ENCODE results near the gene AP5B1.

Gene AP5B1

GRCh38 chr11:65791719-65792213 lies 11.0 kb upstream of the AP5B1 start:
- TF ChIP-seq, protein P1, sequence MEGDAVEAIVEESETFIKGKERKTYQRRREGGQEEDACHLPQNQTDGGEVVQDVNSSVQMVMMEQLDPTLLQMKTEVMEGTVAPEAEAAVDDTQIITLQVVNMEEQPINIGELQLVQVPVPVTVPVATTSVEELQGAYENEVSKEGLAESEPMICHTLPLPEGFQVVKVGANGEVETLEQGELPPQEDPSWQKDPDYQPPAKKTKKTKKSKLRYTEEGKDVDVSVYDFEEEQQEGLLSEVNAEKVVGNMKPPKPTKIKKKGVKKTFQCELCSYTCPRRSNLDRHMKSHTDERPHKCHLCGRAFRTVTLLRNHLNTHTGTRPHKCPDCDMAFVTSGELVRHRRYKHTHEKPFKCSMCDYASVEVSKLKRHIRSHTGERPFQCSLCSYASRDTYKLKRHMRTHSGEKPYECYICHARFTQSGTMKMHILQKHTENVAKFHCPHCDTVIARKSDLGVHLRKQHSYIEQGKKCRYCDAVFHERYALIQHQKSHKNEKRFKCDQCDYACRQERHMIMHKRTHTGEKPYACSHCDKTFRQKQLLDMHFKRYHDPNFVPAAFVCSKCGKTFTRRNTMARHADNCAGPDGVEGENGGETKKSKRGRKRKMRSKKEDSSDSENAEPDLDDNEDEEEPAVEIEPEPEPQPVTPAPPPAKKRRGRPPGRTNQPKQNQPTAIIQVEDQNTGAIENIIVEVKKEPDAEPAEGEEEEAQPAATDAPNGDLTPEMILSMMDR (IDR thresholded peaks at IDR 0.05; ENCODE audit: extremely low read depth, missing control alignments): no peak
- peak; percentile 84 for DNase-seq (ENCODE audit: low spot score)

DNA sequence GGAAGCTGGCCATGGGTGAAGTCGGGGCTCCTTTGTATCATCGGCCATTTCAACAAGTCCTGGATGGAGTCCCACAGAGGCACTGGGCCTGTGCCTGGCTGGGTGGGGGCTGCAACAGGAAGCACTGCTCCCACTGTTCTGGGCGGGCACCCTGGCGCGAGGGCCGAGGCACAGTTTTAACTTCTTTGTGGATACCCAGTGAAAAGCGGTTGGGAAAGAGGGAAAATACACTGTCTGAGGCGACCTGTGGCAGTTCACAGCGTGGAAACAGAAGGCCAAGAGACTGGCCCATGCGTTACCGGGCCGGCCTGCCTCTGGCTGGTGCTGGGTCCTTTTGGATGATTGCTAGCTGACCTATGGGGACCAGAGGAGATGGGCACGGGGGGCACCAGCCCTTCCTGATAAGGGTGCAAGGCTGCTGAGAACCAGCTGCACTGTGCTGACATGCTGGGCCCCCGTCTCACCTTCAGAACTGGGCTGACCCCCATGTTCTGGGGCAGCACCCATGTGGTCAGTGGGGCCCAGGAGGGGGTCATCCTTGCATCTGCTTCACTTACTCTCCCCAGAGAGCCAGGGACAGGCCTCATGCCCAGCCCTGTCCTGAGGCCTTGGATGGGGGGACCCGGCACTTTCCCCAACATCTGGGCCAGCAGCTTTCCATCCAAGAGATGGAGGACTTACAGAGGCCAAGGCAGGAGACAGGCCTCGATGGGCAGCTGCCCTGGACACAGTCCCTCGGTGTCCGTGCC lies 10.3 kb upstream of the AP5B1 start:
- TF ChIP-seq, protein P1 (IDR thresholded peaks at IDR 0.05; ENCODE audit: extremely low read depth, missing control alignments): no peak
- no peak for DNase-seq (ENCODE audit: low spot score)

DNA sequence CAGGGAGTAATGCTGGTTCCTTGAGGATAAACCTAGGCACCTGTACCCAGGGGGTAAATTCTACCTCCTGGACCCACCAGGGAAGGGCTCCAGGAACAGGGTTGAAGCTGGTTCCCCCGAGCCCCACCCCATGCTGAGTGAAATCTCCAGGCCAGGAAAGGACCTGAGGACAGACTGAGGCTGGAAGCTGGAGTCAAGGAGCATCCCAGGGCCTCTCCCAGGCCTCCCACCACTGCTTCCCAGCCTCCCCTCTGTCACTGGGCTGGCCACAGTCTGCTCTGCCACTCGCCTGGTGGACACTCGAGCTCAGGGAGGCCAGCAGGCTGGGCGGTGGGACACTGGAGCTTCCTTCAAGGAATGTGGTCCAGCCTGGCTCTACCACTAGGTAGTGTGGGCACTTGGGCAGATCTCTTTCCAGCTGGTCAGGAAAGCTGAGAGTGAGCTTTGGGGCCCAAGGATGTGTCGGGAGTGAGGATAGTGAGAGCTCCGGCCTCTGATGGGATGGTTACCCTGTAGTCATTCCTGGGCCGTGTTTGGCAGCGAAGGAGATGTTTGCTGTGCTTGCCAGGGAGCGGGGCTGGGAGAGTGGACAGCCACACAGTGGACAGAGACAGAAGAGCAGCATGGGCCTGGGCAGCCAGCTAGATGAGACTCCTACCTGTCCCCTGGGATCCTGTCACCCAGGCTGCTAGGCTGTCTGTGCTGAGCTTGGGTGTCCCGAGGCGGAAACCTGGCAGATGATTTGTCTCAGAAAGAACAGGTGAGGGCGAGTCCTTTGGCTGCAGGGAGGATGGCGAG lies 9.5 kb upstream of the AP5B1 start:
- no peak for DNase-seq (ENCODE audit: low spot score)
- TF ChIP-seq, protein P1 (IDR thresholded peaks at IDR 0.05; ENCODE audit: extremely low read depth, missing control alignments): no peak

DNA sequence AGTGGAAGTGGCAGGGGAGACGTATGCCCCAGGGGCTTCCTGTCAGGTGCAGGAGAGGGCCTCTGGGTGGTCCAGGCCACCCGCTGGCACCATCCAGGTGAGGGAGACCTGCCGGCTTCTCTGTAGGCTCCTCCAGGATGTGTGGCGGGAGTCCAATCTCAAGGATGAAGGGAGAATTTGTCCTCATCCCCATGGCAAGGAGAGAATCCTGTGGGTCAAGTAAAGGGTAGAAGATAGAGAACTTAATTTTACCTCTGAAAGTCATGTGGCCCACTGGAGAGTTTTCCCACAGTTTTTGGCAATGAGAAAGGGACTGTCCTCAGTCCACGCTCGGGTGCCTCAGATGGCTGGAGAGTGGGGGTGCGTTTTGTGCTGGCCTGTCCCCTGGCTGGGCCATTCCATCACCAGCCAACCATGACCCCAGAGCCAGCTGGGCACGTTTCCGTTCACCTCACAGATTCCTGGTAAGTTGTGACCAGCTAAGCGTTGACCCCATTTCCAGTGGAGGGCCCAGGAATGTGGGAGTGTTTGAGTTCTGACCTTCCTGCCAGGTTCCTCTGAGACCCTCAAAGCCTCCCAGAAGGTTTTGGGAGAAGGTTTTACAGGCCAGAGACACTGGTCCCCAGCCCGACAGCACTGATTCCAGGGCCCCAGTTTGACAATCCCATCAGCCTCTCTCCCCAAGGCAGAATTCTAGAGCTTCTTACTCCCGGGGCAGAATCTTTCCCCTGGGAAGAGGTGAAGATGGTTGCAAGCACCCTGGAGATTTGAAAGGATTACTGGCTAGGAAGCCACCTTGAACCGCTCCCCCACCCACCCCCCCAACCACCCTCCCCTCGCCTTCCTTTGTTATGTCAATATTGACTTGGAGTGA lies 8.7 kb upstream of the AP5B1 start:
- TF ChIP-seq, protein P1 (IDR thresholded peaks at IDR 0.05; ENCODE audit: extremely low read depth, missing control alignments): no peak
- DNase-seq (ENCODE audit: low spot score): no peak

- TF ChIP-seq, protein P1 (IDR thresholded peaks at IDR 0.05; ENCODE audit: extremely low read depth, missing control alignments): no peak
- no peak for DNase-seq (ENCODE audit: low spot score)
Observed at GRCh38 chr11:65788821-65789220, 8.0 kb upstream of the AP5B1 start.

DNA sequence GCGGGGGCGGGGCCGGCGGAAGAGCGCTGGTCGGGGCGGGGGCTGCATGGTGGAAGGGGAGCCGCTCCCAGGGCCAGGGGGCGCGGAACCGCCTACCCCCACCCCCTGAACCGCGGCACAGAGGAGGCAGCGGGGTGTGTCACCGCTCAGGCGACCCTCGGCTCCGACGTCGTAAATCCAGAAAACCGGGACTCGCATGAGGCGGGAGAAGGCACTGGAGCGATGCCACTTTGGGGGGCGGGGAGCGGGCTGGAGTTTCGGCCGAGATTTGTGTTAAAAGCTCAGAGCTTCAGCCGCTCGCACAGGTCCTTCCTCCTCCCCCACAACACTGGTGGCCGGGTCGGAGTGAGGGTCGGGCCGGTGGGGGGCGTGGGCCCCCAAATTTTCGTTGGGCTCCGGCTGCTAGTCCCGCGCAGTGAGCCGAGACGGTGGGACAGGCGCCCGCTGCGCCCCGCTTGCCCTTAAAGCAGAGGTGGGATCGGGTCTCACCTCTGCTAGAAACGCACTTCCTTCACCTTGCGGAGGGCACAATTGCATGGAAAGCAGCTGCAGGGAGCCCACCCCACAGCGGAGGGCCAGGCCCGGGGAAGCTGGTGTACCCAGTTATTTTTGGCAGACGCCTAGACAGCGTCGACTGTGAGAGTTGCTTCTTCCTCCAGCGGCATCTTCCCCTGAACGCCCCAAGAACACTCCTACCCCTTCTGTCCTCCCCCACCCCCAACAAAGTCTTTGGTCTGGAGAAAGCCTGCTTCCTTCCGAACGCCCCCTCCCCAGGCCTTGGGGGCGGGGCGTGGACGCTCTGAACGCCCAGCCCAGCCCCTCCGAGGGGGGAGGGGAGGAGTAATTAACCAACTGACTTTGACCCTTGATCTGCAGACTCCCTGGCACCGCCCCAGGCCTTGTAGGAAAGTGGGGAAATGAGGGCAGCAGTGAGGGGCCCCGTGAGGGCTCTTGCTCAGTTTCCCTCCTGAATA lies 7.2 kb upstream of the AP5B1 start:
- TF ChIP-seq, protein P1 (IDR thresholded peaks at IDR 0.05; ENCODE audit: extremely low read depth, missing control alignments): no peak

More for the DNA sequence above, 7.2 kb upstream of the AP5B1 start:
- DNase-seq (ENCODE audit: low spot score): peak; percentile 69
